Natural killer cell treated with Interleukin-12 subunit alpha and Interleukin-12 subunit beta and Interleukin-15 and Interleukin-18, amount 100 ng/mL, for 72 hours (primary cell): ENCODE data around the gene SHC2. TPM values are rescaled to one million over a fixed set of nuclear protein-coding genes. Genes with fewer than 3 reads are reported as not detected.
A peak's percentile ranks its signal among the peaks of the same experiment; 100 is the strongest.

Experiments used
- ATAC-seq, 2 donors: fragments of 150-1000 bp; cut with Tn5 transposase in 1 of 2; sonication (Bioruptor Pico), chemical (Tn5 transposase) in 1 of 2; 2 replicates each; pipeline ENCODE4 v1.10.0; 2021
- DNase-seq: peaks from one replicate; pipeline ENCODE4 v3.0.0; 2022; ENCODE audit warnings: low spot score
- H3K27ac Mint-ChIP-seq, 2 donors: 1 replicate in 1 of 2; 2 replicates in 1 of 2; pipeline ENCODE4 v1.8.0; 2022; ENCODE audit warnings: mixed read lengths in 2 of 2, mild to moderate bottlenecking in 1 of 2, moderate library complexity in 1 of 2
- H3K27me3 Mint-ChIP-seq, 2 donors: 1 replicate in 1 of 2; 2 replicates in 1 of 2; pipeline ENCODE4 v1.8.0; 2022; ENCODE audit warnings: mixed read lengths in 2 of 2
- H3K36me3 Mint-ChIP-seq: one replicate; pipeline ENCODE4 v1.8.0; 2022; ENCODE audit warnings: mixed read lengths
- H3K4me1 Mint-ChIP-seq, 2 donors: 1 replicate in 1 of 2; 2 replicates in 1 of 2; pipeline ENCODE4 v1.8.0; 2022; ENCODE audit warnings: low read depth in 2 of 2, mixed read lengths in 2 of 2, mild to moderate bottlenecking in 1 of 2
- H3K4me3 Mint-ChIP-seq: one replicate; pipeline ENCODE4 v1.8.0; 2022; ENCODE audit warnings: mixed read lengths
- H3K9me3 Mint-ChIP-seq: 2 replicates; pipeline ENCODE4 v1.8.0; 2022; ENCODE audit warnings: mixed read lengths
- total RNA-seq, 2 donors: library from RNA; stranded (reverse); gene quantifications; one replicate each; pipeline ENCODE4 v1.2.3, GENCODE V29; 2022

Gene SHC2, protein sequence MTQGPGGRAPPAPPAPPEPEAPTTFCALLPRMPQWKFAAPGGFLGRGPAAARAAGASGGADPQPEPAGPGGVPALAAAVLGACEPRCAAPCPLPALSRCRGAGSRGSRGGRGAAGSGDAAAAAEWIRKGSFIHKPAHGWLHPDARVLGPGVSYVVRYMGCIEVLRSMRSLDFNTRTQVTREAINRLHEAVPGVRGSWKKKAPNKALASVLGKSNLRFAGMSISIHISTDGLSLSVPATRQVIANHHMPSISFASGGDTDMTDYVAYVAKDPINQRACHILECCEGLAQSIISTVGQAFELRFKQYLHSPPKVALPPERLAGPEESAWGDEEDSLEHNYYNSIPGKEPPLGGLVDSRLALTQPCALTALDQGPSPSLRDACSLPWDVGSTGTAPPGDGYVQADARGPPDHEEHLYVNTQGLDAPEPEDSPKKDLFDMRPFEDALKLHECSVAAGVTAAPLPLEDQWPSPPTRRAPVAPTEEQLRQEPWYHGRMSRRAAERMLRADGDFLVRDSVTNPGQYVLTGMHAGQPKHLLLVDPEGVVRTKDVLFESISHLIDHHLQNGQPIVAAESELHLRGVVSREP
- under 1 TPM in 1 of 2 donors, not detected in 1; 0.67 TPM for total RNA-seq

DNA sequence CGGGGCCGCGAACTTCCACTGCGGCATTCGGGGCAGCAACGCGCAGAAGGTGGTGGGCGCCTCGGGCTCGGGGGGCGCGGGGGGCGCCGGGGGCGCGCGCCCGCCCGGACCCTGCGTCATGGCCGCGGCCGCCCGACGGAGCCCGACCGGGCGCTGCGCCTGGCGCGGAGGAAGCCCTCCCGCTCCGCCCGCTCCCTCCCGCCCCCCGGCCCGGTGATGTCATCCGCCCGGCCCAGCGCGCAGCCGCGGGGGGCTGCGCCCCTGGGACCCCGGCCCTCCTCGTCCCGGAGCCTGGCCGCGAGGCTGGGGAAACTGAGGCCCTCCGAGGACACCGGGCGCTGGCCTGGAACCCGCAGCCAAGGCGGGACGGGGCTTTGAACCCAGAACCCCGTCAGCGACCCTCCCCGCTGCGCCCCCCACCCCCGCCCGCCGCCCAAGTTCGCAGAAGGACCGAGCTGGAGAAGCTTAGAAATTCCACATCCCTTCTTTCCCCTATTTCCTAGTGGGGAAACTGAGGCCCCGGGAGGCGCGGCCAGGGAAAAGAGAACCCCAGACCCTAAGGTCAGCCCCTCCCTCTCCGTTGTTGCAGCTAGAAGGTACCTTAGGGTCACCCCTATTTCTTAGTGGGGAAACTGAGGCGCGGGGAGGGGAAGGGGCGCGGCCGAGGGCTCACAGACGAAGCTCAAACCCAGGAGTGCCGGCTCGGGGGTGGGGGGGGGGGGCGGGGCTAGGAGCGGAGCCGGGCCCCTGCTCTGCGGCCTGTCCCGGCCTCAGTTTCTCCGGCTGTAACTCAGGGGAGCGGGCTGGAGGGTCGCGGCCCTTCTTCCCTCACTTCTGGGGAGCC lies at the start of gene SHC2:
Gene SHC2 (minus strand): TSS at position 157 of the 844 bp plus-strand sequence. CDS start 37 bp downstream, at position 120.
- Mint-ChIP-seq H3K27me3 (peaks cover 15 to 19% of the 10 kb centered on the region in 2 donors), H3K9me3 (peaks cover 8% of the 10 kb centered on the region), H3K27ac (no peak within 1 kb of the TSS), H3K36me3 (no peaks in the 10 kb centered on the region), H3K4me3 (peak within 1 kb of the TSS; percentile 32), H3K4me1 (peaks cover 3 to 5% of the 10 kb centered on the region in 2 donors)
- ATAC-seq: no peak
- no peak for DNase-seq

DNA sequence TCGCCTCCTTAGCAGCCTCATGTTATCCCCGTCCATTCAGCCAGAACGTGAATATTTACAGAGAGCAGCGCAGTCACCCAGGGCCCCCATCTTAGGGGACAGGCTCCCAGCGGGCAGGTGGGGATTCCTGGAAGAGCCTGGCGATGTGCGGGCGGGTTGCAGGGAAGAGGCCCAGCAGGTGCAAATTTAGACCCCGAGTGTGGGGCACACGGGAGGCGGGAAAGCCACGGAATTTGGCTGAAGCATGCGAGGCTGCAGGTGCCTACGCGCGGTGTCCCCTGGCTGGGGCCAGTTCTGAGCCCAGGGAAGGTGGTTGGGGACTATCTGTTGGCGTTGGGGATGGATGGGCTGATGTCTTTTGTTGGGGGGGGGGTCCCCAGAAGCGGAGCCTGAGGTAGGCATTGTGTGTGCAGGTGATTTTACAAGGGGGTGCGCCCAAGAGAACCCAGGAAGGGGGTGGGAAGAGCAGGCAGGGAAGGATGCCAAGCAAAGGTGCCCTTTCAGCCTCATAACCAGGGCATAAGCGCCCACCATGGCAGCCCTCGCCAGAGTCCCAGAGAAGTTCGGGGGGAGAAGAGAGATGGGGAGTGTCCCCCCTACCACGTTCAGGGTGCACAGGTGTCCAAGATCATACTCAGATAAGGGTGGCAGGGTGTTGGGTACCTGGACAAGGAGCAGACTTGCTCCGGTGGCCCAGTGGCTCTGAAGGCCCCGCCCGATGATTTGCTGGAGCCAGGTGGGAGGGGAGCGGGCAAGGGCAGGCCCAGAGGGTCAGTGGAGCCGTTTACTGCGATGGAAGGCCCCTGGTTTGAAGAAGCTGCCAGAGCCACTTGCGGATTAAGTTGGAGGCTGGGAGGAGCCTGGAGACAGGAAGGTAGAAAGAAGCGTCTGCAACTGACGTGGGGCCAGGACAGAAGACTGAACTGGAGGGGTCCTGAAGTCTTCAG lies 47.6 kb upstream of the SHC2 start:
- Mint-ChIP-seq H3K4me1 (peaks cover 32 to 37% of the 10 kb centered on the region in 2 donors), H3K9me3 (no peaks in the 10 kb centered on the region), H3K27ac (peak overlapping the region; percentile 98 to 99), H3K36me3 (no peaks in the 10 kb centered on the region), H3K27me3 (no peaks in the 10 kb centered on the region), H3K4me3 (peak overlapping the region; percentile 93)
- DNase-seq: no peak
- no peak for ATAC-seq

DNA sequence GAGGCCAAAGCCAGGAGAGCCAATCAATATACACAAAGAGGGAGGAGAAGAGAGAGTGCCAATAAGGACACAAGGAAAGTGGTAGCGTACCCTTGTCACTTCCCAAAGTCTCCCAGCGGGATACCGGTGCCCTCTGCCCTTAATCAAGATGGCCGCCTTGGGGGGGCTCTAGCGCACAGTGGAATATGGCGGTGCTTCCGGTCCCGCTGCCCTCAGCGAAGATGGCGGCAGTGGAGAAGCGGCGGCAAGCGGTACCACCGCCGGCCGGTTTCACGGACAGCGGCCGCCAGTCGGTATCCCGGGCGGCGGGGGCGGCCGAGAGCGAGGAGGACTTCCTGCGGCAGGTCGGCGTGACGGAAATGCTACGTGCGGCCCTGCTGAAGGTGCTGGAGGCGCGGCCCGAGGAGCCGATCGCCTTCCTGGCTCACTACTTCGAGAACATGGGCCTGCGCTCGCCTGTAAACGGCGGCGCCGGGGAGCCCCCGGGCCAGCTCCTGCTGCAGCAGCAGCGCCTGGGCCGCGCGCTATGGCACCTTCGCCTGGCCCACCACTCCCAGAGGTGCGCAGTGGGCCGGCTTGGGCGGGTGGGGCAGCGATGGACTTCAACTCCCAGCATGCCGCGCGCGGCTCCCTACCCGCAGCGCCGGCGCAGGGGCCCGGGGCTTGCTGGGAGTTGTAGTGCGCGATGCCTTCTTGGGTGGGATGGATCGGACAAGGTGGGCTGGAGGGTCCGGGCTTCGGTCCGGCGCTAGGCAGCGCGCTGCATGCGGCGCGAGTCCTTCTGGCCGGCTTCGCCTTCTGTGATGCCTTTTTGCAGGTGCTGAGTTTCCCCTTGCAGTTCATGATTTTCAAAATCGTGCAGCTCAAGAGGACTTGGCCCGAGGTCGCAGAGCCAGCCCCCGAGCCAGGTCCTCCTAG lies 46.7 kb upstream of the SHC2 start, which contains the start of gene TPGS1:
Gene TPGS1 (plus strand): TSS at position 212 of the 918 bp plus-strand sequence. CDS start 10 bp downstream, at position 222.
- peaks cover 32 to 39% of the 10 kb centered on the region in 2 donors for H3K4me1 Mint-ChIP-seq

DNA sequence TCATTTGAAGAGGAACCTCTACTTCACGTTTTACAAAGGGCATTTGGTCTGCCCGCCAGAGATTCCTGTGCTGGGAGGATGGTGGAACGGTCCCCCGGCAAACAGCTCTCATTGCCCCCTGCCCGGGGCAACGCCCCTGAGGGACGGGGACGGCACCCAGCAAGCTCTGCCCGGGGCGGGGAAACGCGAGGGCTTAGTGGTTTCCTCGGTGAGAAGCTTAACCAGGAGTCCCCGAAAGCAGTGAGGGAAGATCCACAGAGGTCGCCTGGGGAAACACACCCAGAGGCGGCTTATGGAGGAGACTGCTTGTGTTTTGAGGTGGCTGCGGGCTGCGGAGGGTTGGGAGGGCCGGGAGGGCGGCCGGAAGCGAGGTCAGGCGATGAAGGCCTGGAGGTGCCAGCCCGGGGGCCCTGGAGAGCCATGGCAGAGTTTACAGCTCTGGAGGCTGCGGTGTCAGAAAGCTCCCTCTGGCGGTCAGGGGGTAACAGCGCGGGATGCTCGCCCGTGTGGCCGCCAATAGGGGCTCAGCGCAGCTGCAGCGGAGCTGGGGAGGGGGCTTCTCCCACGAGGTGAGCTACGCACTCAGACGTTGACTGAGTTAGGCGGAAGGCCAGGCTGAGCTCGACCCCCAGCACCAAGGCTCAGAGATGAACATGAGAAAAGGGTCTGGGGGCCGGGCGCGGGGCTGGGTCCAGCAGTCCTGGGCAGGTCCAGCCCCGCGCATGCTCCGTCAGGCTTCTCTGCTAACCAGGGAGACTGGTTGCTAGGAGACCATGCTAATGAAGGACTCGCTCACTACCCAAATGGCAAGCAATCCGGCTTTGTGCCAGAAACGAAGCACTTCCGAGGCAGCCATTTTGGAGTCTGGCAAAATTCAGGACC lies 45.8 kb upstream of the SHC2 start:
- Mint-ChIP-seq H3K9me3 (no peaks in the 10 kb centered on the region), H3K4me3 (peak overlapping the region; percentile 93), H3K4me1 (peaks cover 31 to 39% of the 10 kb centered on the region in 2 donors)

More for the DNA sequence above, 46.7 kb upstream of the SHC2 start, which contains the start of gene TPGS1:
- Mint-ChIP-seq H3K9me3 (no peaks in the 10 kb centered on the region), H3K27me3 (no peaks in the 10 kb centered on the region), H3K4me3 (peak within 1 kb of the TSS; percentile 93), H3K27ac (peak within 1 kb of the TSS; percentile 98 to 99), H3K36me3 (no peaks in the 10 kb centered on the region)
- peak; percentile 88 for DNase-seq
- ATAC-seq: peak; percentile 75 to 84

DNA sequence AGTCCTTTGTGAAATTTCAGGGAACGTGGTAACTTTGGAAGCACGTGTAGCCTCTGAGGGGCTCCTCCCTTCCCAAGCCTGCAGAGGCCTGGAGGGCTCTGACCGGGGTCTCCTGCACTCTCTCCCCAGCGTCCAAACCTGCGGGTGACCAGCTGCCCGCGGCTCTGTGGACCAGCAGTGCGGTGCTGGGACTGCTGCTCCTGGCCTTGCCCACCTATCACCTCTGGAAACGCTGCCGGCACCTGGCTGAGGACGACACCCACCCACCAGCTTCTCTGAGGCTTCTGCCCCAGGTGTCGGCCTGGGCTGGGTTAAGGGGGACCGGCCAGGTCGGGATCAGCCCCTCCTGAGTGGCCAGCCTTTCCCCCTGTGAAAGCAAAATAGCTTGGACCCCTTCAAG lies 43.8 kb upstream of the SHC2 start:
- H3K36me3 Mint-ChIP-seq: no peaks in the 10 kb centered on the region
- H3K4me3 Mint-ChIP-seq: no peak overlapping the region
- no peak overlapping the region for H3K27ac Mint-ChIP-seq
- H3K4me1 Mint-ChIP-seq: peaks cover 18 to 26% of the 10 kb centered on the region in 2 donors
- peaks cover 0 to 1% of the 10 kb centered on the region in 2 donors for H3K27me3 Mint-ChIP-seq
- DNase-seq (no peak), ATAC-seq (no peak)
- H3K9me3 Mint-ChIP-seq: no peaks in the 10 kb centered on the region

More for the DNA sequence above, 45.8 kb upstream of the SHC2 start:
- ATAC-seq (peak; percentile 85 to 89), DNase-seq (peak; percentile 96)
- peak overlapping the region; percentile 98 to 99 for H3K27ac Mint-ChIP-seq
- H3K27me3 Mint-ChIP-seq: no peaks in the 10 kb centered on the region
- no peaks in the 10 kb centered on the region for H3K36me3 Mint-ChIP-seq

DNA sequence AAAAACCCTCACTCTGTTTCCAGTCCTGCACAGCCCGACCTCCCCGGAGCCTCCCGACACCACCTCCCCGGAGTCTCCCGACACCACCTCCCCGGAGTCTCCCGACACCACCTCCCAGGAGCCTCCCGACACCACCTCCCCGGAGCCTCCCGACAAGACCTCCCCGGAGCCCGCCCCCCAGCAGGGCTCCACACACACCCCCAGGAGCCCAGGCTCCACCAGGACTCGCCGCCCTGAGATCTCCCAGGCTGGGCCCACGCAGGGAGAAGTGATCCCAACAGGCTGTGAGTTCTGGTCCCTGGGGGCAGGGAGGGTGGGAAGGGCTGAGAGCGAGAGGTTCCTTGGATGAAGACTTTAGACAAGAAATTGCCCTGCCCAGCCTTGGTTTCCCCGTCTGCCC lies 40.8 kb upstream of the SHC2 start:
- no peaks in the 10 kb centered on the region for H3K9me3 Mint-ChIP-seq
- H3K4me3 Mint-ChIP-seq: no peak overlapping the region
- no peak for ATAC-seq
- H3K27ac Mint-ChIP-seq: no peak overlapping the region
- H3K36me3 Mint-ChIP-seq: no peaks in the 10 kb centered on the region
- H3K4me1 Mint-ChIP-seq: peaks cover 5 to 23% of the 10 kb centered on the region in 2 donors
- peaks cover 8 to 11% of the 10 kb centered on the region in 2 donors for H3K27me3 Mint-ChIP-seq
- no peak for DNase-seq

DNA sequence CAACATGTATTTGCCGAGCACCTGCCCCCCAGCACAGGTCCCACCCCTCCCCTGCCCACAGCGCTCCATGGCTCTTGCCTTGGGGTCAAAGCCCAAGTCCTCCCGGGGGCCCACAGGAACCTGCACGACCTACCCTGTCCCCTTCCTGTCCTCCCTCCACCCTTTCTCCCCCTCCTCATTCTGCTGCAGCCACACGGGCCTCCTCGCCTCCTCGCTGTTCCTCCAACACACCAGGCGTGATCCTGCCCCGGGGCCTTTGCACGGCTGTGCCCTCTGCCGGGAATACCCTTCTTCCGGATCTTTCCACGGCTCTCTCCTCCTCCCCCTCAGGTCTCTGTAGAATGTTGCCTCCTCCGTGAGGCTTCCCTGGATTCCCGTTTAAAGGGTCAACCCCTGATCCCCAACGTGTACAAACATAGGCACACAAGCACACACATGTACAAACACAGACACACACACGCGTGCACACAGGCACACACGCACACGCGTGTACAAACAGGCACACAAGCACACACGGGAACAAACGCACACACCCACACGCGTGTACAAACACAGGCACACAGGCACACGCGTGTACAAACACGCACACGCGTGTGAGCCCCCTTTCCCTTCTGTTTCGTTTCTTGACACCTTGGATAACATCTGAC lies 38.3 kb upstream of the SHC2 start:
- H3K36me3 Mint-ChIP-seq: no peaks in the 10 kb centered on the region
- H3K27me3 Mint-ChIP-seq: peaks cover 8 to 11% of the 10 kb centered on the region in 2 donors
- no peak overlapping the region for H3K27ac Mint-ChIP-seq
- no peak overlapping the region for H3K4me3 Mint-ChIP-seq
- DNase-seq (no peak), ATAC-seq (no peak)
- H3K9me3 Mint-ChIP-seq: no peaks in the 10 kb centered on the region
- H3K4me1 Mint-ChIP-seq: peaks cover 0 to 15% of the 10 kb centered on the region in 2 donors

DNA sequence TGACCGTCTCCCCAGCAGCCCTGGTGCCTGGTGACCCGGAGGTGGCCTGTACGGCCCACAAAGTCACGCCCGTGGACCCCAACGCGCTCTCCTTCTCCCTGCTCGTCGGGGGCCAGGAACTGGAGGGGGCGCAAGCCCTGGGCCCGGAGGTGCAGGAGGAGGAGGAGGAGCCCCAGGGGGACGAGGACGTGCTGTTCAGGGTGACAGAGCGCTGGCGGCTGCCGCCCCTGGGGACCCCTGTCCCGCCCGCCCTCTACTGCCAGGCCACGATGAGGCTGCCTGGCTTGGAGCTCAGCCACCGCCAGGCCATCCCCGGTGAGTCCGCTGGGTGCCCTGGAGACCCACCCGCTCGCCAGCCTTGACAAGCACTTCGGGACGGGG lies 37.7 kb upstream of the SHC2 start:
- peaks cover 8 to 11% of the 10 kb centered on the region in 2 donors for H3K27me3 Mint-ChIP-seq
- ATAC-seq (no peak), DNase-seq (no peak)
- peaks cover 5% of the 10 kb centered on the region for H3K36me3 Mint-ChIP-seq
- no peak overlapping the region for H3K27ac Mint-ChIP-seq
- no peak overlapping the region for H3K4me3 Mint-ChIP-seq
- H3K4me1 Mint-ChIP-seq: peaks cover 5 to 19% of the 10 kb centered on the region in 2 donors
- H3K9me3 Mint-ChIP-seq: no peaks in the 10 kb centered on the region

DNA sequence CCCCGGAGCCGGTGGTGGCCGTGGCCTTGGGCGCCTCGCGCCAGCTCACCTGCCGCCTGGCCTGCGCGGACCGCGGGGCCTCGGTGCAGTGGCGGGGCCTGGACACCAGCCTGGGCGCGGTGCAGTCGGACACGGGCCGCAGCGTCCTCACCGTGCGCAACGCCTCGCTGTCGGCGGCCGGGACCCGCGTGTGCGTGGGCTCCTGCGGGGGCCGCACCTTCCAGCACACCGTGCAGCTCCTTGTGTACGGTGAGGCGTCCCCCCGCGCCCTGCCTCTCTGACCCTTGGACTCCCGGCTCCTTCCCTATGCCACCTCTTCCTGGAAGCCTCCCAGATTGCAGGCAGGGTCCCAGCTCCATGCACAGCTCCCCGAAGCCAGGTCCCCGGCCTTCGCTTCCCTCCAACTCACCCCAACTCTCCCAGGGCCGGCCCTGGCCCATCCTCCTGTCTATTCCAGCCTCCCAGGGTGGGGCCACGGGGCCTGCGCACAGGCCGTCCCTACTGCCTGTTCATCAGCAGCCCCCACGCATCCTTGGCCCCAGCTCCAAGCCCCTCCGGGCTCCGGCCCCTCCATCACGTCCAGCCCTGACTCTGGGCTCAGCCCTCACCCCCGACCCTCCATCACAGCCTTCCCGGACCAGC lies 37.2 kb upstream of the SHC2 start:
- Mint-ChIP-seq H3K27ac (no peak overlapping the region), H3K9me3 (no peaks in the 10 kb centered on the region), H3K4me1 (peaks cover 6 to 20% of the 10 kb centered on the region in 2 donors), H3K4me3 (no peak overlapping the region), H3K27me3 (peaks cover 8 to 11% of the 10 kb centered on the region in 2 donors), H3K36me3 (peaks cover 6% of the 10 kb centered on the region)
- DNase-seq (no peak), ATAC-seq (peak; percentile 39 to 40)

DNA sequence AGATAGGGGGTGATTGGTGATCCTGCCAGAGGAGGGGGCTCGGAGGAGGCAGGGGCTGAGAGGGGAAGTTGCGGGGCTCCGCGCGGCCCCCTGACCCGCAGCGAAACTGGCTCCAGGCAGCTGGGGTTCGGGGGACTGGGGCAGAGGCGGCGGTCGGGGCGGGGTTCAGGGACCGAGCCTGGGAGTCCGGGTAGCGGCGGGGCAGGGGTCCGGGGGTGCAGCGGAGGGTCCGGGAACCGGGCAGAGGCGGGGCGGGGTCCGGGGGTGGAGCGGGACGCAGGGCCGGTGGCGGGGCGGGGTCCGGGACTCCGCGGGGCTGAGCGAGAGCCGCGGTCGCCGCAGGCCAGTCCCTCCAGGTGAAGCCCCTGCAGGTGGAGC lies 36.6 kb upstream of the SHC2 start:
- no peak for DNase-seq
- H3K4me1 Mint-ChIP-seq: peaks cover 6 to 18% of the 10 kb centered on the region in 2 donors
- H3K27ac Mint-ChIP-seq: no peak overlapping the region
- no peaks in the 10 kb centered on the region for H3K9me3 Mint-ChIP-seq
- H3K4me3 Mint-ChIP-seq: no peak overlapping the region
- H3K27me3 Mint-ChIP-seq: peaks cover 8 to 11% of the 10 kb centered on the region in 2 donors
- peak in 1 of 2 donors; percentile 40 for ATAC-seq
- H3K36me3 Mint-ChIP-seq: peaks cover 6% of the 10 kb centered on the region
